Left lung (tissue), 10 donors: ENCODE results near the gene TNF. TPM values are rescaled to one million over a fixed set of nuclear protein-coding genes. Genes with fewer than 3 reads are reported as not detected.

ENCODE experiments used
- ATAC-seq: fragments of 200-7000 bp; cut with Tn5 transposase; one replicate; pipeline ENCODE4 v1.9.1; 2020; ENCODE audit warnings: moderate library complexity
- DNase-seq, 4 donors: peaks; one replicate each; pipeline ENCODE4 v3.0.0-alpha.2; 2013 to 2020
- H3K27ac ChIP-seq, 2 donors: fragments of 200-600 bp; sonication (generic) in 1 of 2; one replicate each; pipeline versions ENCODE4 v1.5.0 to v1.8.0; 2020 to 2021
- H3K27me3 ChIP-seq, 2 donors: fragments of 200-600 bp; sonication (generic) in 1 of 2; one replicate each; pipeline versions ENCODE4 v1.5.0 to v1.8.0; 2020 to 2021
- H3K36me3 ChIP-seq, 2 donors: fragments of 200-600 bp; sonication (generic) in 1 of 2; one replicate each; pipeline versions ENCODE4 v1.5.0 to v1.8.0; 2020 to 2021
- H3K4me1 ChIP-seq, 2 donors: fragments of 200-600 bp; one replicate each; pipeline ENCODE4 v1.8.0; 2021
- H3K4me3 ChIP-seq, 2 donors: fragments of 200-600 bp; sonication (generic) in 1 of 2; one replicate each; pipeline versions ENCODE4 v1.5.0 to v1.8.0; 2020 to 2021; ENCODE audit warnings: mild to moderate bottlenecking in 1 of 2
- H3K9me3 ChIP-seq, 2 donors: fragments of 200-600 bp; sonication (generic) in 1 of 2; one replicate each; pipeline versions ENCODE4 v1.5.0 to v1.8.0; 2020 to 2021
- CTCF ChIP-seq, 2 donors: fragments of 200-600 bp; sonication (generic) in 1 of 2; IDR thresholded peaks; one replicate each; pipeline versions ENCODE4 v1.5.0 to v1.8.0; 2021; ENCODE audit warnings: antibody characterized with exemption in 2 of 2
- intact Hi-C, 2 donors: fragments of 100-400 bp; cut with DNase I; formaldehyde crosslinking; loops; one replicate each; pipeline versions ENCODE4 v1.11.2 to v1.14.2; 2022
- polyA plus RNA-seq, 6 donors: library from polyadenylated mRNA; unstranded; fragments of 120-200 nt; gene quantifications; one replicate each; pipeline ENCODE4 v1.2.1, GENCODE V29; 2013; ENCODE audit not compliant: insufficient read length in 6 of 6
- total RNA-seq, 2 donors: library from RNA; stranded (reverse); fragmentation: NEBNext Ultra II Directional; extraction: Animal tissue kit (Norgen Biotek cat#: 25700); gene quantifications; one replicate each; pipeline ENCODE4 v1.2.1, GENCODE V29; 2021
- donor health status: DM: no; HTN: yes; CAD: no.
- donor health status: DM: no; HTN: no; CAD: no.

The TNF gene
- total and polyA plus RNA-seq, 8 donors = 0.19 to 10.4 (median 0.29) TPM; not detected in 1

- Histone ChIP-seq H3K27me3 (no peaks in the 10 kb centered on the region), H3K9me3 (no peaks in the 10 kb centered on the region), H3K4me1 (peaks cover 7 to 79% of the 10 kb centered on the region in 2 donors), H3K27ac (no peak overlapping the region), H3K4me3 (no peak overlapping the region), H3K36me3 (peaks cover 0 to 34% of the 10 kb centered on the region in 2 donors)
- DNase-seq (no peak), ATAC-seq (no peak)
- intact Hi-C loops = no loop called here
- TF ChIP-seq CTCF (IDR thresholded peaks at IDR 0.05) = no peak
Measured at GRCh38 chr6:31556307-31556706, 19.1 kb upstream of the TNF start.

- Histone ChIP-seq H3K4me1 (peaks cover 7 to 76% of the 10 kb centered on the region in 2 donors), H3K4me3 (peak overlapping the region in 1 of 2 donors; percentile 26), H3K27ac (peak overlapping the region in 1 of 2 donors; percentile 95), H3K9me3 (no peaks in the 10 kb centered on the region), H3K27me3 (no peaks in the 10 kb centered on the region), H3K36me3 (peaks cover 0 to 31% of the 10 kb centered on the region in 2 donors)
- intact Hi-C loops = no loop called here
- TF ChIP-seq CTCF (IDR thresholded peaks at IDR 0.05) = no peak
- peak in 1 of 4 donors; percentile 79 for DNase-seq
- no peak for ATAC-seq
Measured at GRCh38 chr6:31557443-31558317, 17.7 kb upstream of the TNF start.

- DNase-seq (no peak), ATAC-seq (no peak)
- H3K4me1 ChIP-seq = peaks cover 7 to 76% of the 10 kb centered on the region in 2 donors
- H3K9me3 ChIP-seq = no peaks in the 10 kb centered on the region
- no peaks in the 10 kb centered on the region for H3K27me3 ChIP-seq
- H3K36me3 ChIP-seq = peaks cover 0 to 31% of the 10 kb centered on the region in 2 donors
- no peak for TF ChIP-seq CTCF (IDR thresholded peaks at IDR 0.05)
- intact Hi-C loops = no loop called here
- peak overlapping the region in 1 of 2 donors; percentile 95 for H3K27ac ChIP-seq
- H3K4me3 ChIP-seq = peak overlapping the region in 1 of 2 donors; percentile 26
Measured at GRCh38 chr6:31558318-31558625, 17.1 kb upstream of the TNF start.

GRCh38 chr6:31558631-31559500, 16.5 kb upstream of the TNF start:
- TF ChIP-seq CTCF (IDR thresholded peaks at IDR 0.05) = no peak

GRCh38 chr6:31559606-31559957, 15.8 kb upstream of the TNF start:
- H3K36me3 ChIP-seq = peaks cover 0 to 31% of the 10 kb centered on the region in 2 donors
- peak overlapping the region; percentile 70 to 95 for H3K27ac ChIP-seq
- H3K4me3 ChIP-seq = peak overlapping the region in 1 of 2 donors; percentile 26
- ATAC-seq (no peak), DNase-seq (no peak)
- intact Hi-C loops = no loop called here
- H3K27me3 ChIP-seq = no peaks in the 10 kb centered on the region
- H3K4me1 ChIP-seq = peaks cover 7 to 78% of the 10 kb centered on the region in 2 donors
- no peak for TF ChIP-seq CTCF (IDR thresholded peaks at IDR 0.05)
- H3K9me3 ChIP-seq = no peaks in the 10 kb centered on the region

More at GRCh38 chr6:31558631-31559500, 16.5 kb upstream of the TNF start:
- Histone ChIP-seq H3K4me1 (peaks cover 7 to 78% of the 10 kb centered on the region in 2 donors), H3K27me3 (no peaks in the 10 kb centered on the region), H3K36me3 (peaks cover 0 to 31% of the 10 kb centered on the region in 2 donors), H3K27ac (peak overlapping the region; percentile 70 to 95), H3K4me3 (peak overlapping the region in 1 of 2 donors; percentile 26), H3K9me3 (no peaks in the 10 kb centered on the region)
- peak in 2 of 4 donors; percentile 68 to 83 for DNase-seq
- ATAC-seq = peak; percentile 66
- intact Hi-C loops = no loop called here
